Measurements from ENCODE around the gene PTPN14.
A peak's percentile ranks its signal among the peaks of the same experiment; 100 is the strongest.

PTPN14 gene

GRCh38 chr1:214444182-214444939, 107.0 kb downstream of the PTPN14 start:
- Histone ChIP-seq H3K36me3 (ENCODE audit: control insufficient read depth in 1 of 2, insufficient read depth in 2 of 2, low read length in 2 of 2) (peaks cover 2 to 4% of the 10 kb centered on the region in 2 experiments), H3K23ac (ENCODE audit: low read length) (no peak overlapping the region)
- WGBS (ENCODE audit: extremely low coverage, insufficient coverage, insufficient read length), result no CpG with 5 or more reads among the region's 3 CpGs

GRCh38 chr1:214441119-214441518, 110.3 kb downstream of the PTPN14 start:
- H2AFZ ChIP-seq (ENCODE audit: insufficient read depth, low read length, poor library complexity), result no peak overlapping the region
- peaks cover 8% of the 10 kb centered on the region for H3K79me2 ChIP-seq (ENCODE audit: control insufficient read depth, insufficient read depth, low read length, poor library complexity)
- no peak overlapping the region for H3K18ac ChIP-seq (ENCODE audit: low read length)
- H2BK12ac ChIP-seq (ENCODE audit: low read length), result no peak overlapping the region
- H3K27me3 ChIP-seq (ENCODE audit: insufficient read depth, low read length), result no peaks in the 10 kb centered on the region
- no peak overlapping the region for H3K23ac ChIP-seq (ENCODE audit: low read length)
- H3K14ac ChIP-seq (ENCODE audit: low read length), result no peak overlapping the region
- H3K79me1 ChIP-seq (ENCODE audit: low read length), result peaks cover 25% of the 10 kb centered on the region
- H3K36me3 ChIP-seq (ENCODE audit: control insufficient read depth in 1 of 2, insufficient read depth in 2 of 2, low read length in 2 of 2), result peaks cover 2 to 4% of the 10 kb centered on the region in 2 experiments
- H3K4ac ChIP-seq (ENCODE audit: low read depth, low read length), result no peak overlapping the region
- peak; percentile 78 to 97 for DNase-seq
- no peak overlapping the region for H2BK5ac ChIP-seq (ENCODE audit: low read depth, low read length, poor library complexity)
- H3K9ac ChIP-seq (ENCODE audit: low read length), result no peak overlapping the region
- no peak overlapping the region for H4K8ac ChIP-seq (ENCODE audit: low read depth, low read length)
- H3K9me3 ChIP-seq (ENCODE audit: insufficient read depth, low read depth, low read length), result no peaks in the 10 kb centered on the region
- no peak overlapping the region for H4K91ac ChIP-seq (ENCODE audit: low read depth, low read length)
- H2AK5ac ChIP-seq (ENCODE audit: low read length), result no peak overlapping the region
- H3K27ac ChIP-seq (ENCODE audit: low read depth, low read length), result peak overlapping the region; percentile 24
- H3K4me1 ChIP-seq (ENCODE audit: control insufficient read depth in 1 of 2, insufficient read depth in 2 of 2, low read length in 2 of 2), result peaks cover 12 to 20% of the 10 kb centered on the region in 2 experiments
- H4K12ac ChIP-seq (ENCODE audit: low read depth, low read length), result no peak overlapping the region
- no peak overlapping the region for H3K4me2 ChIP-seq (ENCODE audit: low read length)
- H2BK120ac ChIP-seq (ENCODE audit: insufficient read depth, low read length, poor library complexity), result no peak overlapping the region
- H3K4me3 ChIP-seq (ENCODE audit: low read depth, low read length), result no peak overlapping the region
- WGBS (ENCODE audit: extremely low coverage, insufficient coverage, insufficient read length), result no CpG with 5 or more reads among the region's 3 CpGs

More at GRCh38 chr1:214444182-214444939, 107.0 kb downstream of the PTPN14 start:
- Histone ChIP-seq H2BK12ac (ENCODE audit: low read length) (peak overlapping the region; percentile 18), H3K9ac (ENCODE audit: low read length) (no peak overlapping the region), H3K14ac (ENCODE audit: low read length) (no peak overlapping the region), H4K12ac (ENCODE audit: low read depth, low read length) (no peak overlapping the region), H3K79me2 (ENCODE audit: control insufficient read depth, insufficient read depth, low read length, poor library complexity) (peaks cover 8% of the 10 kb centered on the region), H2AK5ac (ENCODE audit: low read length) (no peak overlapping the region), H2BK5ac (ENCODE audit: low read depth, low read length, poor library complexity) (peak overlapping the region; percentile 57), H3K9me3 (ENCODE audit: insufficient read depth, low read depth, low read length) (no peaks in the 10 kb centered on the region), H3K4me3 (ENCODE audit: low read depth, low read length) (no peak overlapping the region), H4K8ac (ENCODE audit: low read depth, low read length) (no peak overlapping the region), H3K27ac (ENCODE audit: low read depth, low read length) (peak overlapping the region; percentile 72), H4K91ac (ENCODE audit: low read depth, low read length) (peak overlapping the region; percentile 28), H2AFZ (ENCODE audit: insufficient read depth, low read length, poor library complexity) (no peak overlapping the region), H3K18ac (ENCODE audit: low read length) (no peak overlapping the region), H3K4me1 (ENCODE audit: control insufficient read depth in 1 of 2, insufficient read depth in 2 of 2, low read length in 2 of 2) (peaks cover 12 to 18% of the 10 kb centered on the region in 2 experiments), H2BK120ac (ENCODE audit: insufficient read depth, low read length, poor library complexity) (peak overlapping the region; percentile 46), H3K4ac (ENCODE audit: low read depth, low read length) (peak overlapping the region; percentile 47), H3K27me3 (ENCODE audit: insufficient read depth, low read length) (no peaks in the 10 kb centered on the region), H3K79me1 (ENCODE audit: low read length) (peaks cover 33% of the 10 kb centered on the region), H3K4me2 (ENCODE audit: low read length) (no peak overlapping the region)
- DNase-seq, result no peak

- no CpG with 5 or more reads among the region's 4 CpGs for WGBS (ENCODE audit: extremely low coverage, insufficient coverage, insufficient read length)
Observed at GRCh38 chr1:214440219-214440965, 111.0 kb downstream of the PTPN14 start.

GRCh38 chr1:214439352-214440119, 111.9 kb downstream of the PTPN14 start:
- Histone ChIP-seq H2AFZ (ENCODE audit: insufficient read depth, low read length, poor library complexity) (no peak overlapping the region), H2BK5ac (ENCODE audit: low read depth, low read length, poor library complexity) (peak overlapping the region; percentile 71), H3K27me3 (ENCODE audit: insufficient read depth, low read length) (no peaks in the 10 kb centered on the region), H4K12ac (ENCODE audit: low read depth, low read length) (no peak overlapping the region), H3K9ac (ENCODE audit: low read length) (no peak overlapping the region), H3K4ac (ENCODE audit: low read depth, low read length) (no peak overlapping the region), H2BK12ac (ENCODE audit: low read length) (no peak overlapping the region), H3K79me2 (ENCODE audit: control insufficient read depth, insufficient read depth, low read length, poor library complexity) (peaks cover 3% of the 10 kb centered on the region), H3K14ac (ENCODE audit: low read length) (no peak overlapping the region), H3K4me1 (ENCODE audit: control insufficient read depth in 1 of 2, insufficient read depth in 2 of 2, low read length in 2 of 2) (peaks cover 9 to 16% of the 10 kb centered on the region in 2 experiments), H3K4me3 (ENCODE audit: low read depth, low read length) (no peak overlapping the region), H3K36me3 (ENCODE audit: control insufficient read depth in 1 of 2, insufficient read depth in 2 of 2, low read length in 2 of 2) (peaks cover 2 to 4% of the 10 kb centered on the region in 2 experiments), H3K79me1 (ENCODE audit: low read length) (peaks cover 18% of the 10 kb centered on the region), H2AK5ac (ENCODE audit: low read length) (no peak overlapping the region), H3K9me3 (ENCODE audit: insufficient read depth, low read depth, low read length) (no peaks in the 10 kb centered on the region), H4K8ac (ENCODE audit: low read depth, low read length) (no peak overlapping the region), H3K23ac (ENCODE audit: low read length) (no peak overlapping the region), H3K27ac (ENCODE audit: low read depth, low read length) (peak overlapping the region; percentile 94), H4K91ac (ENCODE audit: low read depth, low read length) (peak overlapping the region; percentile 45), H3K4me2 (ENCODE audit: low read length) (peak overlapping the region; percentile 1), H2BK120ac (ENCODE audit: insufficient read depth, low read length, poor library complexity) (peak overlapping the region; percentile 4), H3K18ac (ENCODE audit: low read length) (no peak overlapping the region)
- no CpG with 5 or more reads among the region's 12 CpGs for WGBS (ENCODE audit: extremely low coverage, insufficient coverage, insufficient read length)
- peak; percentile 97 to 98 for DNase-seq

More at GRCh38 chr1:214440219-214440965, 111.0 kb downstream of the PTPN14 start:
- DNase-seq, result peak; percentile 76 to 88
- H3K79me2 ChIP-seq (ENCODE audit: control insufficient read depth, insufficient read depth, low read length, poor library complexity), result peaks cover 8% of the 10 kb centered on the region
- H3K4ac ChIP-seq (ENCODE audit: low read depth, low read length), result no peak overlapping the region
- peak overlapping the region; percentile 17 for H2BK12ac ChIP-seq (ENCODE audit: low read length)
- peak overlapping the region; percentile 71 for H2BK5ac ChIP-seq (ENCODE audit: low read depth, low read length, poor library complexity)
- no peak overlapping the region for H3K14ac ChIP-seq (ENCODE audit: low read length)
- no peak overlapping the region for H3K18ac ChIP-seq (ENCODE audit: low read length)
- no peaks in the 10 kb centered on the region for H3K27me3 ChIP-seq (ENCODE audit: insufficient read depth, low read length)
- H3K9me3 ChIP-seq (ENCODE audit: insufficient read depth, low read depth, low read length), result no peaks in the 10 kb centered on the region
- H3K23ac ChIP-seq (ENCODE audit: low read length), result no peak overlapping the region
- peaks cover 2 to 4% of the 10 kb centered on the region in 2 experiments for H3K36me3 ChIP-seq (ENCODE audit: control insufficient read depth in 1 of 2, insufficient read depth in 2 of 2, low read length in 2 of 2)
- no peak overlapping the region for H3K9ac ChIP-seq (ENCODE audit: low read length)
- H3K4me3 ChIP-seq (ENCODE audit: low read depth, low read length), result no peak overlapping the region
- H3K79me1 ChIP-seq (ENCODE audit: low read length), result peaks cover 25% of the 10 kb centered on the region
- no peak overlapping the region for H2AFZ ChIP-seq (ENCODE audit: insufficient read depth, low read length, poor library complexity)
- no peak overlapping the region for H4K8ac ChIP-seq (ENCODE audit: low read depth, low read length)
- peak overlapping the region; percentile 3 for H4K91ac ChIP-seq (ENCODE audit: low read depth, low read length)
- peaks cover 12 to 20% of the 10 kb centered on the region in 2 experiments for H3K4me1 ChIP-seq (ENCODE audit: control insufficient read depth in 1 of 2, insufficient read depth in 2 of 2, low read length in 2 of 2)
- H4K12ac ChIP-seq (ENCODE audit: low read depth, low read length), result no peak overlapping the region
- H3K27ac ChIP-seq (ENCODE audit: low read depth, low read length), result peak overlapping the region; percentile 94
- H2BK120ac ChIP-seq (ENCODE audit: insufficient read depth, low read length, poor library complexity), result peak overlapping the region; percentile 25
- no peak overlapping the region for H2AK5ac ChIP-seq (ENCODE audit: low read length)
- no peak overlapping the region for H3K4me2 ChIP-seq (ENCODE audit: low read length)
